HCT116 (cell line): Measurements from ENCODE around the gene BMAL1. TPM values are rescaled to one million over a fixed set of nuclear protein-coding genes. Genes with fewer than 3 reads are reported as not detected.

Source experiments
- ATAC-seq: fragments of 200-7000 bp; cut with Tn5 transposase; 2 replicates; pipeline ENCODE4 v1.9.1; 2020; ENCODE audit warnings: mild to moderate bottlenecking, moderate library complexity
- BruUV-seq: library from RNA; stranded (reverse); fragments of 400-500 nt; replicated peaks from 2 replicates; lab custom pipeline; 2021; lab: Mats Ljungman, UMichigan
- CTCF ChIA-PET: fragments of 300-600 bp; sonication (Branson Sonifier 250); formaldehyde crosslinking; loops from one replicate; lab custom pipeline; 2021; ENCODE audit warnings: antibody characterized with exemption; lab: Charles Lee
- POLR2A ChIA-PET: fragments of 300-600, 350-600 bp; sonication (Branson Sonifier 250); formaldehyde crosslinking; loops from one replicate; lab custom pipeline; 2021; ENCODE audit warnings: antibody characterized with exemption; lab: Charles Lee
- RAD21 ChIA-PET, 2 experiments: fragments of 300-600 bp; sonication (Branson Sonifier 250); formaldehyde crosslinking; loops; one replicate each; lab custom pipeline; 2023; ENCODE audit warnings: low total read pairs in 2 of 2; ENCODE audit not compliant: uncharacterized antibody in 2 of 2, unreplicated experiment in 2 of 2, low non-redundant PET in 1 of 2; lab: Charles Lee
- DNase-seq: peaks from one replicate; pipeline ENCODE4 v3.0.0-alpha.2; 2010; ENCODE audit warnings: low read depth, low spot score
- H2AFZ ChIP-seq: fragments of 200-600 bp; shearing (Covaris generic), sonication (generic); 2 replicates; pipeline ENCODE4 v1.6.1; 2017; ENCODE audit warnings: low read depth, mixed run types, mixed read lengths, antibody characterized with exemption, low read length; ENCODE audit not compliant: poor library complexity, severe bottlenecking
- H3K27ac ChIP-seq: 2 replicates; pipeline ENCODE4 v1.5.1; 2012; ENCODE audit warnings: low read depth, low read length
- H3K27me3 ChIP-seq: fragments of 200-600 bp; sonication (generic); 2 replicates; pipeline ENCODE4 v1.6.1; 2016; ENCODE audit warnings: mixed run types, low read length, mixed read lengths; ENCODE audit not compliant: insufficient read depth
- H3K36me3 ChIP-seq, 2 experiments: fragments of 200-500 bp in 1 of 2; fragments of 200-600 bp in 1 of 2; sonication (Bioruptor generic) in 1 of 2; sonication (generic) in 1 of 2; 2 replicates each; pipeline versions ENCODE4 v1.5.1 to v1.6.1; 2014 to 2016; ENCODE audit warnings: low read length in 2 of 2, inconsistent platforms in 1 of 2, mixed read lengths in 1 of 2, mixed run types in 1 of 2; ENCODE audit not compliant: insufficient read depth in 2 of 2, control insufficient read depth in 1 of 2
- H3K4me1 ChIP-seq, 2 experiments: fragments of 200-600 bp in 1 of 2; sonication (generic) in 1 of 2; 2 replicates each; pipeline versions ENCODE4 v1.5.1 to v1.6.1; 2012 to 2017; ENCODE audit warnings: low read length in 2 of 2, inconsistent platforms in 1 of 2, mild to moderate bottlenecking in 1 of 2, mixed read lengths in 1 of 2, mixed run types in 1 of 2, moderate library complexity in 1 of 2; ENCODE audit not compliant: insufficient read depth in 2 of 2, control insufficient read depth in 1 of 2
- H3K4me2 ChIP-seq: fragments of 200-600 bp; sonication (generic); 2 replicates; pipeline ENCODE4 v1.6.1; 2017; ENCODE audit warnings: mixed run types, low read length, mixed read lengths
- H3K4me3 ChIP-seq, 2 experiments: fragments of 200-600 bp in 1 of 2; sonication (generic) in 1 of 2; replicated peaks in 1 of 2; 2 replicates each; pipeline ENCODE4 v1.5.1; 2011 to 2016; ENCODE audit warnings: low read length in 2 of 2, control low read depth in 1 of 2, low read depth in 1 of 2, mild to moderate bottlenecking in 1 of 2, mixed read lengths in 1 of 2, mixed run types in 1 of 2
- H3K79me2 ChIP-seq: fragments of 200-600 bp; sonication (generic); 2 replicates; pipeline ENCODE4 v1.6.1; 2017; ENCODE audit warnings: mild to moderate bottlenecking, mixed run types, low read length, moderate library complexity, mixed read lengths; ENCODE audit not compliant: insufficient read depth
- H3K9ac ChIP-seq: fragments of 200-600 bp; sonication (generic); 2 replicates; pipeline ENCODE4 v1.6.1; 2016; ENCODE audit warnings: low read length, mixed read lengths
- H3K9me2 ChIP-seq: fragments of 200-600 bp; sonication (generic), shearing (Covaris generic); 2 replicates; pipeline ENCODE4 v1.6.1; 2017; ENCODE audit warnings: mixed run types, mild to moderate bottlenecking, moderate library complexity; ENCODE audit not compliant: insufficient read depth
- H3K9me3 ChIP-seq, 2 experiments: fragments of 200-500 bp in 1 of 2; fragments of 200-600 bp in 1 of 2; sonication (Bioruptor generic) in 1 of 2; sonication (generic) in 1 of 2; 2 replicates each; pipeline ENCODE4 v1.6.1; 2014 to 2017; ENCODE audit warnings: low read length in 2 of 2, mixed read lengths in 2 of 2, inconsistent platforms in 1 of 2, low read depth in 1 of 2, mild to moderate bottlenecking in 1 of 2, mixed run types in 1 of 2, moderate library complexity in 1 of 2; ENCODE audit not compliant: control insufficient read depth in 1 of 2, insufficient read depth in 1 of 2
- H4K20me1 ChIP-seq: fragments of 200-600 bp; sonication (generic), shearing (Covaris generic); 2 replicates; pipeline ENCODE4 v1.6.1; 2017; ENCODE audit warnings: mixed run types, mild to moderate bottlenecking, moderate library complexity; ENCODE audit not compliant: insufficient read depth
- CEBPB ChIP-seq: IDR thresholded peaks from 2 replicates; pipeline ENCODE4 v1.6.1; 2012; ENCODE audit warnings: low read depth
- EGR1 ChIP-seq: IDR thresholded peaks from 2 replicates; pipeline ENCODE4 v1.6.1; 2012; ENCODE audit warnings: low read depth
- ELF1 ChIP-seq: IDR thresholded peaks from 2 replicates; pipeline ENCODE4 v1.6.1; 2012; ENCODE audit warnings: low read depth, borderline replicate concordance
- EZH2phosphoT487 ChIP-seq: fragments of 200-600 bp; IDR thresholded peaks from 2 replicates; pipeline ENCODE4 v1.6.1; 2018; ENCODE audit warnings: antibody characterized with exemption, borderline replicate concordance
- FOSL1 ChIP-seq: IDR thresholded peaks from 2 replicates; pipeline ENCODE4 v1.6.1; 2012; ENCODE audit warnings: low read depth
- JUND ChIP-seq: IDR thresholded peaks from 2 replicates; pipeline ENCODE4 v1.6.1; 2012
- POLR2A ChIP-seq: IDR thresholded peaks from 2 replicates; pipeline ENCODE4 v1.7.0; 2011; ENCODE audit warnings: borderline replicate concordance; ENCODE audit not compliant: insufficient read depth, insufficient read length; ENCODE audit errors: extremely low read depth
- POLR2AphosphoS5 ChIP-seq: IDR thresholded peaks from 2 replicates; pipeline ENCODE4 v1.6.1; 2011; ENCODE audit warnings: mild to moderate bottlenecking, low read depth, low read length, moderate library complexity
- RAD21 ChIP-seq: IDR thresholded peaks from 2 replicates; pipeline ENCODE4 v1.6.1; 2012; ENCODE audit warnings: low read depth, mild to moderate bottlenecking
- SRF ChIP-seq: IDR thresholded peaks from 2 replicates; pipeline ENCODE4 v1.6.1; 2012; ENCODE audit warnings: low read depth
- TCF7L2 ChIP-seq: IDR thresholded peaks from 2 replicates; pipeline ENCODE4 v1.7.0; 2011; ENCODE audit warnings: borderline replicate concordance, inconsistent platforms; ENCODE audit not compliant: insufficient read depth, insufficient read length; ENCODE audit errors: extremely low read depth
- YY1 ChIP-seq: IDR thresholded peaks from 2 replicates; pipeline ENCODE4 v1.6.1; 2011; ENCODE audit warnings: low read length, low read depth, moderate library complexity, mild to moderate bottlenecking; ENCODE audit not compliant: insufficient replicate concordance; ENCODE audit errors: extremely low read depth
- ZNF274 ChIP-seq: fragments of 200-500 bp; sonication (Bioruptor generic); IDR thresholded peaks from 2 replicates; pipeline ENCODE4 v1.6.1; 2014; ENCODE audit warnings: mild to moderate bottlenecking, low read depth, low read length, inconsistent platforms
- intact Hi-C: fragments of 100-400 bp; cut with micrococcal nuclease; formaldehyde crosslinking; loops from 2 replicates; pipeline ENCODE4 v1.10.0; 2022
- total RNA-seq: library from RNA; stranded (reverse); gene quantifications from one replicate; pipeline ENCODE4 v1.2.1, GENCODE V29; 2021; ENCODE audit not compliant: unreplicated experiment
- TF ChIP-seq, protein P1 (sequence below): IDR thresholded peaks from 2 replicates; pipeline ENCODE4 v1.6.1; 2012; ENCODE audit warnings: low read depth

The BMAL1 gene
- total RNA-seq, 1 experiment from 2014 or later = 17.6 TPM

DNA sequence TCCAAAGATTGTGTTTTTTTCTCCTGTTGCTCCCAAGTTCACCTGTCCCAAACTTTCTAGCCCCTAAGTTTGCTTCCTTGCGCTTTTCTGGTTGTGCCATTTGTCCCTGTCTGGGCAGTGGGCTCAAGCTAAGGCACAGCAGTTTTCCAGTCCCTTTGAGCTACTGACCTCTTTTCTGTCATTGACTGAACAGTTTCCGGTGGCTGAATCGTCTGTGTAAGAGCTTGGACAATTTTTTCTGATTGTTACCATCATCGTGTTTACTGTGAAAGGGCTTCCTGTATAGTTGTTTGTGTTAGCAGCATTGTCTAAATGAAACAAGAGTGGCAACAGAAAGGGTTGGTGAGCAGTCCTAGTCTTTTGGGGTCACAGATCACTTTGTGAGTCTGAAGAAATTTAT lies 49.8 kb downstream of the BMAL1 start:
- no peaks in the 10 kb centered on the region for H3K27me3 ChIP-seq
- no peak for ATAC-seq
- no peaks in the 10 kb centered on the region for H3K36me3 ChIP-seq
- H3K9me3 ChIP-seq = no peaks in the 10 kb centered on the region
- DNase-seq = no peak
- ChIA-PET CTCF (no interaction called here), POLR2A (no interaction called here), RAD21 (no interaction called here)
- no TSS peak for BruUV-seq
- intact Hi-C loops = no loop called here
- H3K4me1 ChIP-seq = peaks cover 21 to 32% of the 10 kb centered on the region in 2 experiments
- H3K79me2 ChIP-seq = no peaks in the 10 kb centered on the region
- no peaks in the 10 kb centered on the region for H4K20me1 ChIP-seq
- TF ChIP-seq ZNF274 = no peak
- TF ChIP-seq FOSL1 = no peak
- no peak for TF ChIP-seq JUND
- TF ChIP-seq YY1 = no peak
- no peaks in the 10 kb centered on the region for H3K9me2 ChIP-seq
- H2AFZ ChIP-seq = no peak overlapping the region
- no peak overlapping the region for H3K27ac ChIP-seq
- no peak overlapping the region for H3K4me2 ChIP-seq
- no peak overlapping the region for H3K4me3 ChIP-seq
- H3K9ac ChIP-seq = no peak overlapping the region

DNA sequence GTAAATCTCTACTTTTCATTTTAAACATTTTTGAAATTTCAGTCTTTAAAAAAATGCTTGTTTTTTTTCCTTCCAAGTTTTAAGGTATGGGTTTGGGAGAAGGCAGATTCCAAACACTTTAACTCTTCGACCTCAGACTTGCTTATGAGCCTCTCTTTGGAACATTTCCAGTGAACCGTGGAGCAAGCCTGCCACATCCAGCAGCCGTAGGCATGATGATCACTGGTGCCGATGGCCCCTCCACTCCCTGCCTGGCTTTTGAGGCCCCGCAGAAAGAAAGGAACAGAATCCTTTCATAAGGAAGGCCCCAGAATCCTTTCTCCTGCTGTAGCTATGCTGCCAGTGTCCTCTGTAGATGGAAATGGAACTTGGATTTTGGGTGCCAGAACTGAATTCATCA lies 50.7 kb downstream of the BMAL1 start:
- CTCF ChIA-PET = interaction anchor here (1.1 kb wide), 1 partner anchor 26 kb away, joined by 3 read pairs; no protein-coding TSS in a partner anchor
- Histone ChIP-seq H3K4me3 (no peak overlapping the region), H3K27me3 (no peaks in the 10 kb centered on the region), H3K4me2 (no peak overlapping the region), H3K79me2 (no peaks in the 10 kb centered on the region), H3K36me3 (no peaks in the 10 kb centered on the region), H3K9ac (no peak overlapping the region), H3K9me2 (no peaks in the 10 kb centered on the region), H3K4me1 (peaks cover 29 to 41% of the 10 kb centered on the region in 2 experiments), H3K9me3 (no peaks in the 10 kb centered on the region), H3K27ac (no peak overlapping the region), H4K20me1 (no peaks in the 10 kb centered on the region), H2AFZ (no peak overlapping the region)
- no TSS peak for BruUV-seq
- TF ChIP-seq EGR1 (no peak), POLR2AphosphoS5 (no peak), ELF1 (no peak), SRF (no peak), POLR2A (no peak), YY1 (no peak), RAD21 (no peak), EZH2phosphoT487 (no peak), TCF7L2 (no peak), CEBPB (no peak)
- TF ChIP-seq, protein P1, sequence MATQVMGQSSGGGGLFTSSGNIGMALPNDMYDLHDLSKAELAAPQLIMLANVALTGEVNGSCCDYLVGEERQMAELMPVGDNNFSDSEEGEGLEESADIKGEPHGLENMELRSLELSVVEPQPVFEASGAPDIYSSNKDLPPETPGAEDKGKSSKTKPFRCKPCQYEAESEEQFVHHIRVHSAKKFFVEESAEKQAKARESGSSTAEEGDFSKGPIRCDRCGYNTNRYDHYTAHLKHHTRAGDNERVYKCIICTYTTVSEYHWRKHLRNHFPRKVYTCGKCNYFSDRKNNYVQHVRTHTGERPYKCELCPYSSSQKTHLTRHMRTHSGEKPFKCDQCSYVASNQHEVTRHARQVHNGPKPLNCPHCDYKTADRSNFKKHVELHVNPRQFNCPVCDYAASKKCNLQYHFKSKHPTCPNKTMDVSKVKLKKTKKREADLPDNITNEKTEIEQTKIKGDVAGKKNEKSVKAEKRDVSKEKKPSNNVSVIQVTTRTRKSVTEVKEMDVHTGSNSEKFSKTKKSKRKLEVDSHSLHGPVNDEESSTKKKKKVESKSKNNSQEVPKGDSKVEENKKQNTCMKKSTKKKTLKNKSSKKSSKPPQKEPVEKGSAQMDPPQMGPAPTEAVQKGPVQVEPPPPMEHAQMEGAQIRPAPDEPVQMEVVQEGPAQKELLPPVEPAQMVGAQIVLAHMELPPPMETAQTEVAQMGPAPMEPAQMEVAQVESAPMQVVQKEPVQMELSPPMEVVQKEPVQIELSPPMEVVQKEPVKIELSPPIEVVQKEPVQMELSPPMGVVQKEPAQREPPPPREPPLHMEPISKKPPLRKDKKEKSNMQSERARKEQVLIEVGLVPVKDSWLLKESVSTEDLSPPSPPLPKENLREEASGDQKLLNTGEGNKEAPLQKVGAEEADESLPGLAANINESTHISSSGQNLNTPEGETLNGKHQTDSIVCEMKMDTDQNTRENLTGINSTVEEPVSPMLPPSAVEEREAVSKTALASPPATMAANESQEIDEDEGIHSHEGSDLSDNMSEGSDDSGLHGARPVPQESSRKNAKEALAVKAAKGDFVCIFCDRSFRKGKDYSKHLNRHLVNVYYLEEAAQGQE = no peak
- POLR2A ChIA-PET = no interaction called here
- DNase-seq = no peak
- RAD21 ChIA-PET = no interaction called here
- intact Hi-C loops = loop anchor here (2.0 kb wide), 1 partner anchor 41 kb away; no protein-coding TSS in a partner anchor
- no peak for ATAC-seq
